ENCODE results near the gene MED25. TPM values are rescaled to one million over a fixed set of nuclear protein-coding genes. Genes with fewer than 3 reads are reported as not detected.

Gene MED25
- total and polyA plus RNA-seq, 9 of the 15 experiments (the other 6 are each of a cell fraction or from before 2014, with no cell fraction given) = 4.1 to 93.9 (median 19.3) TPM

GRCh38 chr19:49812997-49813861 lies 4.9 kb upstream of the MED25 start, which contains the start of gene FUZ (continued):
- TF ChIP-seq THRA (IDR thresholded peaks at IDR 0.05) (no peak), ZNF318 (IDR thresholded peaks at IDR 0.05; ENCODE audit: borderline replicate concordance in 1 of 2, low read depth in 1 of 2) (no peak), CTCF (IDR thresholded peaks at IDR 0.05 in 2 of 3, conservative IDR thresholded peaks at IDR 0.05 in 1 of 3; ENCODE audit: insufficient read depth in 2 of 3, low read depth in 1 of 3, low read length in 3 of 3) (peak in 2 of 3 experiments; percentile 15 to 21; a peak in 1 of 6 replicates), ZNF143 (CRISPR knock-in tag; IDR thresholded peaks at IDR 0.05) (peak; percentile 46; the same call in 1 of the 2 replicates), ZKSCAN3 (CRISPR knock-in tag; IDR thresholded peaks at IDR 0.05) (no peak), NEUROD1 (IDR thresholded peaks at IDR 0.05; ENCODE audit: borderline replicate concordance, low read depth, low read length, partially characterized antibody) (peak; percentile 55), ZNF41 (CRISPR knock-in tag; conservative IDR thresholded peaks at IDR 0.05) (no peak), PATZ1 (CRISPR knock-in tag; IDR thresholded peaks at IDR 0.05; ENCODE audit: borderline replicate concordance) (no peak)

Measured in K562 (cell line).